GM19463 (cell line): ENCODE measurements around the gene GBF1.

Experiments used
- ATAC-seq: cut with Tn5 transposase; IDR thresholded peaks from one replicate; pipeline ENCODE4 v1.9.1; 2021; ENCODE audit warnings: mild to moderate bottlenecking, moderate library complexity; ENCODE audit not compliant: unreplicated experiment

Gene GBF1

GRCh38 chr10:102406815-102407214 lies 161.5 kb downstream of the GBF1 start:
- ATAC-seq, result no peak

DNA sequence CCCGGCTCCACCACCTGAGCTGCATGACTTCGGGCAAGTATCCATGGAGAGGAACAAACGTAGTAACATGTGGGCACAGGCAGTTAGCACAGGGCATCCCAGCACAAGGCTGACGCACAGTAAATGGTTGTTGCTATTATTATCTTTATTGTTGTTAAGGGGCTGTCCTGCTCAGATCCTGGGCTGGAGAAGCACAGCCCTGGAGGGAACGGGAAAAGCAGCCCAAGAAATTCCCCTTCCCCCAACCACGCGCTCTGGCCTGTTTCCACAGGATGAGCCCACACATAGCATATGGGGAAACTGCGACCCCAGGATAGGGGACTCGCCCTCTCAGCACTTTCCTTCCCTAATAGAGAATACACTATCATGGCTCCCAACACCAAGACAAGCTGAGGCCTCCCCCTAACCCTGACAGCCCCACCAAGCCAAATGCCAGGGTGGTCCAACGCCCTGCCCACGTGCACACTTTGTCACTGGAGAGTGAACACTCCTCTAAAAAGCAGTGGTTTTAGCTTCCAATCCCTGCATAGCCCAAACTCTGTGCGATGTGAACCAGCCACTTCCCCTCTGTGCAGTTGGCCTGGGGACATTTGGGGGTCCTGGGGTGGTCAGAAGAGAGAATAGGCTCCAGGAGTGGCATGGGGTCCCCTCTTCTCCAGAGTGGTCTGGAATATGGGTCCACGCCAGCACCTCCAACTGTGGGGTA lies 162.2 kb downstream of the GBF1 start:
- ATAC-seq, result no peak

DNA sequence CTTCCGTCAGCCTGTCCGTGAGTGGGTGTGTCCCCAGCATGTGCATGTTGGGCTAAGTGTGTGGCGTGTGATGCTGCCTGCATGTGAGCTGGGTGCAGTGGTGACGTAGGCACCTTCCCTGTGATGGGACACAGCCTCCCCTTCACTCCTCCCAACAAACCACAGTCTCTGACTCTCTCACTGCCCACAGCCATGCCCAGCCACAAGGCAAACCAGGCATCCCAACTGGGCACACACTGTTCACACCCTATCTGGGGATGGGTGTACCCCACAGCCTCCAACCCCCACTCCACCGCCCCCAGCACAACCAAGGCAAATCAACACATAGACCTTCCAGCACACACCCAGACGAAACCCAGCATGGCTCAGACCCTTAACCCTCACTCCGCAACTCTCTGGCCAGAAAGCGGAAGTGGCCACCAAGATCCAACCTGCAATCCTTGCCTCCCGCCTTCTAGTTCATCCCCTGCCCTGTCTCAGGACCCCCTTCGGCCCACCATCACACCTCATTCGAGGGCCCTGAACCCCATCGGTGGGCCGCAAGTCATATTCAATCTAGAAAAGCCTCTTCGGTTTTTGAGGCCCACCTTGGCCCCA lies 162.9 kb downstream of the GBF1 start:
- no peak for ATAC-seq

DNA sequence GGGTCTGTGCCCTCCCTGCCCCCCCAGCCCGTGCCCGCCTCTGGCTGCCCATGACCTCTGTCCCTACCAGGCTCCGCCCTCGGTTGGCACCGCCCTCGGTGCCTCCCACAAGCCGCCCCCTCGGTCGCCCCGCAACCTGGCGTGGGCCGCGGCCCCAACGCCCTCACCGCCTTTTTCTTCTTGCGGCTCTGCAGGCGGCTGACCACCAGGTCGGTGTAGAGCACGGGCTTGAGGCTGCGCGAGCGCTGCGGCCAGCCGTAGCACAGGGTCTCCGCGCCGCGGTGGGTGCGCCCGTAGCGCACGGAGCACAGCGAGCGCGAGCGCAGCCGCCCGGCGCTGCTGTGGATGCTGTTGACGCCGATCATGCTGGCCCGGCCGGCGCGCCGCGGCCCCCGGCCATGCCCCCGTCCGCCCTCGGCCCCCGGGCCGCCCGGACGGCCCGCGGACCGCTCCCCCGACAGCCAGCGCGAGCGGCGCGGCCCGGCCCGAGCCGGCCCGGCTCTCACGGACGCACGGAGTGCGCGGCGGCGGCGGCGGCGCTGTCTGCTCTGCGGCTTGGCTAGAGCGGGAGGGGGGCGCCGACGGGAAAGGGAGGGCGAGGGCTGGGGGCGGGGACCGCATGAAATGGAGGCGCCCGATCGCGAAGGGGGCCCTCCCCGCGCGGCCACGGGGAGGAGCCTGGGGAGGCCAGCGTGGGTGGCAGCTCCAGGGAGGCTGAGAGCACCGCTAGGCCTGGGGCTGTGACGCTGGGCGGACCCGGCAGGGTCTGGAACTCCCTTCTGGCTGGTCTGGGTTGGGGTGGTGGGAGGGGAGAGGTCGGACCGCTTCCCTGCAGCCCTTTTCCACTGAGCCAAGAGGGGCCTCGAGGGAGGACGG lies 163.6 kb downstream of the GBF1 start:
- no peak for ATAC-seq

- no peak for ATAC-seq
Observed at GRCh38 chr10:102409604-102410428, 164.5 kb downstream of the GBF1 start.

- ATAC-seq, result no peak
Observed at GRCh38 chr10:102410429-102411073, 165.2 kb downstream of the GBF1 start.

- no peak for ATAC-seq
Observed at GRCh38 chr10:102411341-102412255, 166.3 kb downstream of the GBF1 start.

GRCh38 chr10:102412293-102412692 lies 167.0 kb downstream of the GBF1 start:
- no peak for ATAC-seq

GRCh38 chr10:102413053-102413705 lies 167.8 kb downstream of the GBF1 start:
- ATAC-seq, result no peak

DNA sequence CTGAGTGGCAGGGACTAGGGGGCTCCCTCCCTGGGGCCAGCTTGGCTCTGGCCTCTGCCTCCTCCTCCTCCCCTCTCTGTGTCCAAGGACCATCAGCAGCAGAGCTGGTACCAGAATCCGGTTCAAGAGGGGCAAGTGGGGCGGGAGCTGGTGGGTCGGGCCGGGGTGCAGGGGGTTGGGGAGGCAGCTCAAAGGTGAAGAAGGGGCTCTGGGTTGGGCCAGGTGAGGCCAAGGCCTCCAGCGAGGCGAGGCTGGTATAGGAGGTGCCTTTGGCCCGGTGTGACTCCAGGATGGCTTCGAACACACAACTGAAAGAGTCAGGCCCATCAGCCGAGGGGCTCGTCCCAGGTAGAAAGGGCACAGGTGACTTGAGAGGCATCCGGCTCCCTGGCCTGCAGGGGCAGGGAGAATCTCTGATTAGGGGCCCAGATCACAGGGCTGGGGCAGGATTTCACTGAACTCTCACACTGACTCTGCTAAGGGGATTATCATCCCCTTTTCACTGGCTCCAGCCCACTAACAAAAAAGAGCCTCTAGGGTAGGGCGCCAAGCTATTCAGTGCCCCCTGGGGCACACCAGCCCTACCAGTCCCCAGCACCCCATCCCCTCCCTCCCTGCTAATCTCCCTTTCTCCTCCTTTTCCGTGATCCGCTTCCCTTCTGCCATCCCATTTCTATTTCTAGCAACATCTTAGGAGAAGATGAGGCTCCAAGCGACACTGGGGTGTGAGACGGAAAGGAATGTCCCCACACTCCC lies 168.7 kb downstream of the GBF1 start:
- ATAC-seq, result no peak

GRCh38 chr10:102414749-102415148 lies 169.4 kb downstream of the GBF1 start:
- ATAC-seq, result no peak

GRCh38 chr10:102416283-102416682 lies 171.0 kb downstream of the GBF1 start:
- no peak for ATAC-seq

- ATAC-seq, result no peak
Observed at GRCh38 chr10:102416695-102417094, 171.4 kb downstream of the GBF1 start.

DNA sequence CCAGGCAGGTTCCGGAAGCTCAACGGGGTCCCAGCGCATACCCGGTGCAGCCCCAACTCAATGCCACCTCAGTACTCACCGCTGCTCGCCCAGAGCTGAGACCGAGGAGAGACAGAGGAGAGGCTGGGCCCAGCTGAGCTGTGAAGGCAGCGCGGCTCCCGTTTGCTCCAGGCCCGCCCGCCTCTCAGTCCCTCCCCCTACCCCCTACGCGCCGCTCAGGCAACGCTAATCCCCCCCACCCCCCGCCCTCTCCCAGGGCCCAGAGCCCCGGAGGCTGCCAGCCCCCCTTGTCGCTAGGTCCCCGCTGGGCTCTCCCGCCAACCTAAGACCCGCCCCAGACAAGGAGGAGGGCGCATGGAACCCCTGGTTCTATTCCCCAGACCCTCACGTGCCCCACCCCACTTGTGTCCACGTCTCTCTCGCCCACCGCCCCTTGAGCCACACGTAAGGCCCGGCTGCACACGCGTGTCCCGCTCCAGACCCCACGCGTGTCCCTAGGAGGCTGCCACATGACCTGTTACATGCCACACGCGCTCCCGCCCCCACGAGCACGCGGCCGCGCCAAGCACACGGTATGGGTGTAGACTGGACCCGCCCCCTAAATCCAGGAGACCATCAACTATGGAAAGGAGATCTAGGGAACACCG lies 173.4 kb downstream of the GBF1 start, which contains the start of gene PSD:
Gene PSD, minus strand, starts transcription at position 164 of the 647 bp plus-strand sequence. CDS start 1,747 bp downstream, outside the sequence.
- ATAC-seq, result no peak

- ATAC-seq, result no peak
Observed at GRCh38 chr10:102419269-102420180, 174.2 kb downstream of the GBF1 start.

DNA sequence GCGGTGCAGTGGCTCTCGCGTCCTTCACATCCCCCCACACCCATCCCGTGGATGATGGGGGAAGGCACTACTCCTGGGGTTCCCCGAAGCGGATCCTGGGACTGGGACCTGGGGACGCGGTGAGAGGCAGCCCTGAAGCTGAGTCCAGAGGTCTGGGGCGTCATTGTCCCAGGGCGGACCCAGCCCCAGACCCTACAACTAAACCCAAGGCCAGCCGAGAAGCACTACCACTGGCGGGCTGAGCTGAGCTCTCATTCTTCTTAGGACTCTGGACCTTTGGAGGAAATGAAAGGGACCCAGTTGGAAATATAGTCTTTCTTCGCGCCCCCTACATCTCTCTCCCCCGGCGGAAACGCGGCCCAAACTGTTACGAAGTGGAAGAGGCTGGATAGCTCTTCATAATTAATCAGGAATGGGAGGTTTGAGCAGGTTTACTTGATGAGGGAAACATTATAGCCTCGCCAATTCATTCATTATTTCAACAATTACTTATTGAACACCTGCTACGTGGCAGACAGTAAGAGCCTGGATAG lies 174.9 kb downstream of the GBF1 start:
- no peak for ATAC-seq
